Osteoblast (primary cell): ENCODE results near the gene CERS5. TPM values are rescaled to one million over a fixed set of nuclear protein-coding genes. Genes with fewer than 3 reads are reported as not detected.

Experiments
- DNase-seq: peaks from one replicate; pipeline ENCODE4 v3.0.0; 2011; ENCODE audit warnings: low spot score, mixed read lengths; ENCODE audit not compliant: insufficient read length; ENCODE audit errors: missing footprints
- H2AFZ ChIP-seq: 2 replicates; pipeline ENCODE4 v1.6.0; 2011; ENCODE audit warnings: mild to moderate bottlenecking, low read length
- H3K27ac ChIP-seq: 2 replicates; pipeline ENCODE4 v1.5.1; 2011; ENCODE audit warnings: mild to moderate bottlenecking, low read depth, low read length, moderate library complexity
- H3K27me3 ChIP-seq: 2 replicates; pipeline ENCODE4 v1.6.0; 2012; ENCODE audit warnings: mild to moderate bottlenecking, control low read depth, inconsistent platforms, low read length, moderate library complexity; ENCODE audit not compliant: insufficient read depth
- H3K36me3 ChIP-seq: 2 replicates; pipeline ENCODE4 v1.5.1; 2011; ENCODE audit warnings: mild to moderate bottlenecking, low read length, control low read depth, moderate library complexity; ENCODE audit not compliant: insufficient read depth
- H3K4me1 ChIP-seq: 2 replicates; pipeline ENCODE4 v1.5.1; 2011; ENCODE audit warnings: mild to moderate bottlenecking, low read length, control low read depth, moderate library complexity; ENCODE audit not compliant: insufficient read depth
- H3K4me2 ChIP-seq: 2 replicates; pipeline ENCODE4 v1.6.0; 2011; ENCODE audit warnings: mild to moderate bottlenecking, low read length; ENCODE audit not compliant: insufficient read depth
- H3K4me3 ChIP-seq: fragments of 200-600 bp; sonication (generic); 3 replicates; pipeline ENCODE4 v1.5.1; 2012; ENCODE audit warnings: mild to moderate bottlenecking, low read length, inconsistent platforms; ENCODE audit not compliant: insufficient read depth
- H3K79me2 ChIP-seq: 2 replicates; pipeline ENCODE4 v1.6.0; 2012; ENCODE audit warnings: mild to moderate bottlenecking, low read length, control low read depth, inconsistent platforms; ENCODE audit not compliant: insufficient read depth
- H3K9me3 ChIP-seq: 2 replicates; pipeline ENCODE4 v1.5.1; 2011; ENCODE audit warnings: low read depth, low read length, control low read depth
- H4K20me1 ChIP-seq: 2 replicates; pipeline ENCODE4 v1.6.0; 2012; ENCODE audit warnings: mild to moderate bottlenecking, low read length, control low read depth; ENCODE audit not compliant: insufficient read depth
- CTCF ChIP-seq: IDR thresholded peaks from 2 replicates; pipeline ENCODE4 v1.5.1; 2011; ENCODE audit warnings: mild to moderate bottlenecking, low read depth, low read length, moderate library complexity; ENCODE audit errors: extremely low read depth
- total RNA-seq: library from RNA; depleted of rRNA; stranded (reverse); fragments of >200 nt; gene quantifications from 2 replicates; pipeline ENCODE4 v1.2.3, GENCODE V29; 2012

CERS5 gene
- total RNA-seq, 1 donor, result 33.7 TPM

GRCh38 chr12:50102646-50103309 lies 64.4 kb downstream of the CERS5 start:
- peaks cover 18% of the 10 kb centered on the region for H3K4me1 ChIP-seq
- no peaks in the 10 kb centered on the region for H3K27me3 ChIP-seq
- H3K36me3 ChIP-seq, result peaks cover 24% of the 10 kb centered on the region
- no peaks in the 10 kb centered on the region for H3K9me3 ChIP-seq
- no peak overlapping the region for H3K27ac ChIP-seq
- no peak for TF ChIP-seq CTCF
- DNase-seq, result no peak
- H3K4me3 ChIP-seq, result no peak overlapping the region
- no peaks in the 10 kb centered on the region for H3K79me2 ChIP-seq
- no peak overlapping the region for H2AFZ ChIP-seq
- no peaks in the 10 kb centered on the region for H4K20me1 ChIP-seq
- no peak overlapping the region for H3K4me2 ChIP-seq

- H3K79me2 ChIP-seq, result no peaks in the 10 kb centered on the region
- no peaks in the 10 kb centered on the region for H3K9me3 ChIP-seq
- peaks cover 28% of the 10 kb centered on the region for H3K36me3 ChIP-seq
- no peak overlapping the region for H3K27ac ChIP-seq
- no peak overlapping the region for H3K4me3 ChIP-seq
- no peak for DNase-seq
- no peak overlapping the region for H2AFZ ChIP-seq
- H3K4me1 ChIP-seq, result peaks cover 18% of the 10 kb centered on the region
- no peak for TF ChIP-seq CTCF
- H3K27me3 ChIP-seq, result no peaks in the 10 kb centered on the region
- no peaks in the 10 kb centered on the region for H4K20me1 ChIP-seq
- no peak overlapping the region for H3K4me2 ChIP-seq
Measured at GRCh38 chr12:50102131-50102531, 65.0 kb downstream of the CERS5 start.

- H3K79me2 ChIP-seq, result no peaks in the 10 kb centered on the region
- H3K27ac ChIP-seq, result no peak overlapping the region
- H3K27me3 ChIP-seq, result no peaks in the 10 kb centered on the region
- H3K4me1 ChIP-seq, result peaks cover 18% of the 10 kb centered on the region
- no peaks in the 10 kb centered on the region for H3K9me3 ChIP-seq
- H4K20me1 ChIP-seq, result no peaks in the 10 kb centered on the region
- peaks cover 32% of the 10 kb centered on the region for H3K36me3 ChIP-seq
- H3K4me2 ChIP-seq, result no peak overlapping the region
- DNase-seq, result peak; percentile 90
- peak; percentile 58 for TF ChIP-seq CTCF
- no peak overlapping the region for H2AFZ ChIP-seq
- no peak overlapping the region for H3K4me3 ChIP-seq
Measured at GRCh38 chr12:50101663-50102062, 65.5 kb downstream of the CERS5 start.

GRCh38 chr12:50100561-50100960 lies 66.6 kb downstream of the CERS5 start:
- TF ChIP-seq CTCF, result no peak
- Histone ChIP-seq H3K27me3 (no peaks in the 10 kb centered on the region), H3K36me3 (peaks cover 43% of the 10 kb centered on the region), H3K79me2 (no peaks in the 10 kb centered on the region), H2AFZ (no peak overlapping the region), H3K4me2 (no peak overlapping the region), H3K4me3 (no peak overlapping the region), H3K4me1 (peaks cover 18% of the 10 kb centered on the region), H3K27ac (no peak overlapping the region), H3K9me3 (no peaks in the 10 kb centered on the region), H4K20me1 (peaks cover 3% of the 10 kb centered on the region)
- no peak for DNase-seq
